Ramos (cell line): ENCODE results near the gene SUN5.
"Not testable (repeated sequence)": the region's sequence is repeated elsewhere in the genome, so short reads cannot be mapped to it uniquely, and the experiment has no call there.

ENCODE experiments used
- in situ Hi-C: fragments of 300-500 bp; cut with MboI; formaldehyde crosslinking; loops from one replicate; pipeline ENCODE4 v1.14.3; 2022; ENCODE audit warnings: low sequenced_read_pairs; ENCODE audit not compliant: unreplicated experiment

SUN5 gene

DNA sequence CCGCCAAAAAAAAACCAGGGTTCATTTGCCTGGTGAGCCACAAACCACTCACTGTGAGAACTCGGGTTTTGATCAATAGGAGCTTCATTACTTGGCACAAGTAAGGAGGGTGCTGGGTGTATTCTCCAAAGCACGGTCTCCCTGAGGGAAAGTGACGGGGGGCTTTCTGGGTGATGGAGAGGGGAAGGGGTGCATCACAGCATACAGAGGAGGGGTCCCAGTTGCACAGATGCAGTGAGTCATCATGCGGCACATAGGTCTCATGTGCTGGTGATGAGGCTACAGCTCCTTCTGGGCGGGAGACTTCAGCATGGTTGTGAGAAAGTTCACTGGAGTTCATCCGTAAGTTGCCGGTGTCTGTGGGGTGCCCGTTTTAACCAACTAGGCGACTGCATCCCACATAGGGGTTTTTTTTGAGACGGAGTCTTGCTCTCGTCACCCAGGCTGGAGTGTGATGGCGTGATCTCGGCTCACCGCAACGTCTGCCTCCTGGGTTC lies 36.2 kb downstream of the SUN5 start:
- in situ Hi-C loops = no loop called here

DNA sequence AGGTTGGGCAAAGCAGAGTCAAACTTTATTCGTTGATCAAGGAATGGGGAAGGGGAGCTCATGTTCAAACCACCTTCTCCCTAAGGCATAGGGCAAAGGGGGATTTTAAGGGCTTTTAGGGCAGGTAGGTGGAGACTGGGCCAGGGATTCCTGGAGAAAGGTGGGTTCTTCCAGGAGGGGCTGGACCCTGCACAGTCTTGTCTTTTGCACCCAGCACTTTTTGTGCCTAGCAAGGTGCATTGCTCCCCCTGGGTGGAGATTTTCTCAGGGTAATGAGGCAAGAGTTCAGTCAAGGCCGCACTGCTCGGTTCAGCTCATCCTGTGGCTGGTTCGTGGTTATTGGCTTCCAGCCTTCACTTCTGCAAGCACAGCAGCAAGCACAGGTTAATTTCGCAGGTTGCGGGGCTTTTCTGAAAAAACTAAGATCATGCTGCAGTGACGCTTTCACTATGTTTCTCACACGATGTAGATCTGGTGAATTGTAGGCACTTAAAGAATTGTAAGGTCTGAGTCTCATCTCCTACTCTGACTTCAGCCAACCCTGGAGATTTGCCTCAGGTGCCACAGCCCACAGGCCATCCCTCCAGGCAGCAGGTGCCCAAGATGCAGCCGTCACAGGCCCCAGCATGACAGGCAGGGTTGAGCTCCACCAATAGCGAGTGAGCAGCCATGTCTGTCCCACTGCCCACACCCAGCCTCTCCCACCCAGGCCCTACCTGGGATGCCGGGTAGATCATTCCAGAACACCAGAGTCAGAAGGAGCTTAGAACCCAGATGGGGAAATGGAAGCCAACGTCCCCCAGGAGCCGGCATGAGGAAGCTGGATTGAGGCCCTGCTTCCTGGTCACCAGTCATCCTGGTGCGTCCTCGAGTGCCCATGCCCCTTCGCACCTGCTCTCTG lies 37.1 kb downstream of the SUN5 start:
- in situ Hi-C loops = no loop called here

GRCh38 chr20:32966382-32966781 lies 37.9 kb downstream of the SUN5 start:
- in situ Hi-C loops = no loop called here

- in situ Hi-C loops = no loop called here
These were observed 38.5 kb downstream of the SUN5 start for GRCh38 chr20:32965581-32966373.

GRCh38 chr20:32965115-32965514 lies 39.1 kb downstream of the SUN5 start:
- in situ Hi-C loops = no loop called here

- in situ Hi-C loops = no loop called here
These were observed 39.7 kb downstream of the SUN5 start for GRCh38 chr20:32964575-32964974.

DNA sequence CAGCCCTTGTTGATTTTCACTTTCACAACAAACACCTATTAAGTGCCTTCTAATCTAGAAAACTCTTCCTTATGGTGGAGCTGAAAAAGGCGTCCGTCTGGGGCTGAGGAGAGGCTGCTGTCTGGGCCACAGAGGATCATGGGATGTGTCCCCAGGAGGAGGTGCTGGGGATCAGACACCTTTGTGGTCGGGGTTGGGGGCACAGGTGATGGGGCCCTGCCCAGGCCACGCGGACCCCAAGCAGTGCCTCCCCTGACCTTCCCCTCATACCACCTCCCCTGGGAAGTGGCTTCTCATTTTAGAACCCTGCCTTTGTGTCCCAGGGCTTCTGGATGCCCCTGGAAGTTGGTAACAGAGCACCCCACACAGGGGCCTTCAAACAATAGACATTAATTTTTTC lies 41.1 kb downstream of the SUN5 start:
- in situ Hi-C loops = no loop called here

- in situ Hi-C loops = not testable (repeated sequence)
These were observed 41.6 kb downstream of the SUN5 start for GRCh38 chr20:32962646-32963045.

- in situ Hi-C loops = no loop called here
These were observed 42.2 kb downstream of the SUN5 start for GRCh38 chr20:32962053-32962452.

DNA sequence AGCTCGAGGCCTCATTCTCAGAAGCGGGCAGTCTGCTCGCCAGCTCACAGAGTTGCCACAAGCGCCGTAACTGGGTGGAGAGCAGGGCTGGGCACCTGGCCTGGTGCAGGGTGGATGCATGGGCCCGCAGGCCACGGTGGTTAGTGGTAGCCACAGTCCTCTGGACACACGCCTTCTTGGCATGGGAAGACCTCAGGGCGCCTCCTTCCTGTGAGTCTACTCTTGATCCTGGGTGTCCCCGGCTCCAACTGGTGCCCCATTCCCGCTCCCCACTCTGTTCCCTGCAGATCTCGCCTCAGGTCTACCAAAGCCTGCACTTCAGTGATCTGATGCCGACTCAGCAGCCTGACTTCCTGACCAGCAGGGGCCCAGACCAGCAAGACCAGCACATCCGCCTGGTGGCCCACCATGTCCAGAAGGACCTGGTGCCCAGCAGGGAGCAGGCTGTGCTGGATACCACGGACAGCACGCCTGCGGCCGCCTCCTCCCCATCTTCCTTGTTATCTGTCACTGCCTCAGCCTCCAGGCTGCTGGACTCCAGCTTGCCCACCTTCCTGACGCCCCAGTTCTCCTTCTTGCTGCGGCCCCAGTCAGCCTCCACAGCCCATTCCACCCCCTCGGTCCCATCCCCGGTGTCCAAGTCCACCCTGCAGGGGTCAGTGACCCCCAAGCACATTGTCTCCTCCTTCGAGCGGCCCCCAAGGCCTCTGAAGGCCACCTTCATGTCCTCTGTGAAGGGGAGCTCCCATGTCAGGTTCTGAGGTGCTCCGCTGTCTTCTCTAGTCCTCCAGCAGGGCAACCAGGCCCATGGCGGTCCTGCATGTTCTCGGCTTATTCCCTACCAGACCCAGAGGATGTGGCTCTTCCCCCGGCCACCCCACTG lies 43.1 kb downstream of the SUN5 start:
- in situ Hi-C loops = no loop called here

- in situ Hi-C loops = no loop called here
These were observed 44.1 kb downstream of the SUN5 start for GRCh38 chr20:32960222-32960518.

- in situ Hi-C loops = no loop called here
These were observed 44.6 kb downstream of the SUN5 start for GRCh38 chr20:32959351-32960221.

DNA sequence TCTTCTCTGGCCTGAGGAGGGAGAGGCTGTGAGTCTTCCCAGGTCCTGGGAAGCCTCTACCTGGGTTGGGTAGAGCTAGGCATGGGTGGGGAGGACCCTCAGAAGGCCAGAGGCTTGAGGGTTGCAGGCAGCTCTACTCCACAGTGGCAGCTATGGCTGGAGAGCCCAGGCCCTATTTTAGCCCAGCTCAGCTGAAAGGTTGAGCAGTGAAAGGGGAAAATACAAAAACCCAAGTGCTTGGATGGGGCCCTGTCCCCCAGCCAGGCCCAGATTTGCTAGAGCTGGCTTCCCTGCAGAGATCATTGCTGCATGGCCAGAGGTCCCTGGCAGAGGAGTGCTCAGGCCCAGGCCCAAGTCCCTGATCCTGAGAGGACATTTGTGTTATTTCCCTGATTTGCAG lies 45.7 kb downstream of the SUN5 start:
- in situ Hi-C loops = no loop called here

- in situ Hi-C loops = no loop called here
These were observed 46.8 kb downstream of the SUN5 start for GRCh38 chr20:32957459-32957858.

GRCh38 chr20:32950539-32950938 lies 53.7 kb downstream of the SUN5 start:
- in situ Hi-C loops = not testable (repeated sequence)

DNA sequence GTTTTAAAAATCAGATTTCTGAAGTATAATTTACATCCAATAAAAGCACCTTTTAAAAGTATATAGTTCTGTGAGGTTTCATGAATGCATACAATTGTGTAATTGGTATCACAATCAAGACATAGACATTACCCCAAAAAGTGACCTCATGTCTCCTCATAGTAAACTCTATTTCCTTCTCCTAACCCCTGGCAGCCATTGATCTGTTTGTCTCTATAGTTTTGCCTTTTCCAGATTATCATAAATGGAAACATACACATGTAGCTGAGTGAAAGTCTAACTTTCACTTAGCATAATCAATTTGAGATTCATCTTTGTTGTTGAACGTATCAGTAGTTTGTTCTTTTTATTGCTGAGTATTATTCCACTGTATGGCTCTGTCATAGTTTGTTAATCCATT lies 57.6 kb downstream of the SUN5 start:
- in situ Hi-C loops = no loop called here

GRCh38 chr20:32945710-32946221 lies 58.5 kb downstream of the SUN5 start:
- in situ Hi-C loops = no loop called here

GRCh38 chr20:32943490-32944052 lies 60.7 kb downstream of the SUN5 start:
- in situ Hi-C loops = no loop called here
